Measurements from ENCODE around the gene GCFC2.

Gene GCFC2

GRCh38 chr2:75614162-75614651, 96.5 kb downstream of the GCFC2 start:
- WGBS, 2 experiments = 95 to 96% methylated on average over 5 of the region's 5 CpGs
- Histone ChIP-seq H3K36me3 (ENCODE audit: control insufficient read depth, insufficient read depth, low read length) (no peaks in the 10 kb centered on the region), H3K4me1 (ENCODE audit: control insufficient read depth, insufficient read depth, low read length) (no peaks in the 10 kb centered on the region), H3K27ac (ENCODE audit: insufficient read depth, low read depth, low read length, poor library complexity, severe bottlenecking) (no peak overlapping the region), H3K9me3 (ENCODE audit: control insufficient read depth, low read length) (no peaks in the 10 kb centered on the region), H3K27me3 (ENCODE audit: control insufficient read depth, insufficient read depth, low read length, poor library complexity, severe bottlenecking) (no peaks in the 10 kb centered on the region), H3K4me3 (ENCODE audit: insufficient read depth, low read depth, low read length) (no peak overlapping the region)

- Histone ChIP-seq H3K9me3 (ENCODE audit: control insufficient read depth, low read length) (no peaks in the 10 kb centered on the region), H3K36me3 (ENCODE audit: control insufficient read depth, insufficient read depth, low read length) (no peaks in the 10 kb centered on the region), H3K4me1 (ENCODE audit: control insufficient read depth, insufficient read depth, low read length) (peaks cover 8% of the 10 kb centered on the region), H3K4me3 (ENCODE audit: insufficient read depth, low read depth, low read length) (no peak overlapping the region), H3K27me3 (ENCODE audit: control insufficient read depth, insufficient read depth, low read length, poor library complexity, severe bottlenecking) (no peaks in the 10 kb centered on the region), H3K27ac (ENCODE audit: insufficient read depth, low read depth, low read length, poor library complexity, severe bottlenecking) (no peak overlapping the region)
- 93 to 94% methylated on average over 3 to 5 of the region's 5 CpGs for WGBS, 2 experiments
Measured at GRCh38 chr2:75612862-75613243, 97.9 kb downstream of the GCFC2 start.
